ENCODE data around the gene EFCAB6.

Gene EFCAB6

GRCh38 chr22:43821606-43822425, 9.7 kb upstream of the EFCAB6 start:
- no peak for TF ChIP-seq CTCF (IDR thresholded peaks at IDR 0.05; ENCODE audit: unreplicated experiment in 3 of 3)
- no peak overlapping the region for H3K27ac Mint-ChIP-seq
- H3K4me3 Mint-ChIP-seq: no peak overlapping the region
- H3K36me3 Mint-ChIP-seq (ENCODE audit: low read depth): no peaks in the 10 kb centered on the region
- H3K27me3 Mint-ChIP-seq (ENCODE audit: low read depth): no peaks in the 10 kb centered on the region
- H3K4me1 Mint-ChIP-seq: peaks cover 44% of the 10 kb centered on the region
- no peaks in the 10 kb centered on the region for H3K9me3 Mint-ChIP-seq

DNA sequence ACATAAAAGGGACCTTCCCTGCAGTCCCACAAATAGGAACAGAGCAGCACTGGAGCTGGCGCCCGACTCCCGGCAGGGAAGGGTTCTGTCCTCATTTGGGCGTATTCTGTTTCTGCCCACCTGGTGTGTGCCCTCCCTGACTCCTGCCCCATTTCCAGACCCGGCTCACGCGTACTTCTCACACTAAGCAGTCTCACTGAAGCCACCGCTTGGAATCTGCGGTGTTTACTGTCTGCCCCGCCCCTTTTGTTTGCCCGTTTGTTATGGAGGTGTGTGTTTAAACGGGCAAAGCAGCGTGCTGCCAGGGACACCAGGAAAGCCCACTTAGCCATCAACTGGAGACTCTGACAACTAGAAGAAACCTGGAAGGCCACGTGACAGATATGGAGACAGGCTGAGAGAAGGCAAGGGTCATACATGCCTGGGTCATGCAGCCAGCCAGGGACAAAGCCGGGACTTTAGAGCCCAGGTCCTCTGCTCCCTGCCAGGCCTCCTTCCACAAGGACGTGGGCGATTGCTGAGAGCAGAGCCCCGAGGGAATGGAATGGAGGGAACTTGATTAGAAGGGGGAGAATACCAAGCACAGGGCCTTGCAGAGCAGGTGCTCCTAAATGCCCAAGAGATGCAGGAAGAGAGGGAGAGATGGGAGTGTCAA, 8.7 kb upstream of the EFCAB6 start:
- no peak for TF ChIP-seq CTCF (IDR thresholded peaks at IDR 0.05; ENCODE audit: unreplicated experiment in 3 of 3)
- H3K27me3 Mint-ChIP-seq (ENCODE audit: low read depth): no peaks in the 10 kb centered on the region
- peaks cover 33% of the 10 kb centered on the region for H3K4me1 Mint-ChIP-seq
- H3K4me3 Mint-ChIP-seq: no peak overlapping the region
- no peaks in the 10 kb centered on the region for H3K36me3 Mint-ChIP-seq (ENCODE audit: low read depth)
- H3K9me3 Mint-ChIP-seq: no peaks in the 10 kb centered on the region
- no peak overlapping the region for H3K27ac Mint-ChIP-seq

DNA sequence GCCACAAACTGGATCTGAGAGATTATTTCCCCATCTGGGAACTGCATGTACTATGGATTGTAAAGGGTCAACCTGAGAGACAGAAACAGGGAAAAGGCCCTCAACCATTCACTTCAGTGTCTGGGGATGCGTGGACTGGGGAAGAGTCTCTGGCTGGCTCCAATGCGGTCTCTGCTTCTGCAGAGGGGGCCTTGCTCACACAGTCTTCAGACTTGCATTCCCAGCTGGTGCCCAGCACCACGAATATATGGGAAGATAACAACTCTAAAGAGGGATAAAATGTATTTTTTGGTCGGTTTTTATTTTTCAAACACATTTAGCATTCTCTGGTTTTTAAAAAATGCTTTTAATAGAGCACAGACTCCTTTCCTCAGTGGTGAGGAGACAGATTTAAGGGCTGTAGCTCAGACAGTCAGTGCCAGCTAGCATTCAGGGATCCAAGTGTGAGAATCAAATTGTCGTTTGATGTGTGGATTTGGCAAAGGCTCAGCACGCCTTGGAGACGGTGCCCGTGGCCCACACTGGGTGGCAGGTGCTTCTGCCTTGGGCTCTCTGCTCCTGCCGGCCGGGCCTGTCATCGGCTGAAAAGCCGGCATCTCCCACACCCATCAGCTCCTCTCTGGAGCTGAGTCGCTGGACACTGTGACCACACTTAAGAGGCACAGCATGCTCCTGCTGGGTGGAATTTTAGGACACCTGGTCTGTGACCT, 8.0 kb upstream of the EFCAB6 start:
- no peak overlapping the region for H3K4me3 Mint-ChIP-seq
- no peaks in the 10 kb centered on the region for H3K9me3 Mint-ChIP-seq
- H3K27ac Mint-ChIP-seq: no peak overlapping the region
- H3K4me1 Mint-ChIP-seq: peaks cover 26% of the 10 kb centered on the region
- no peaks in the 10 kb centered on the region for H3K27me3 Mint-ChIP-seq (ENCODE audit: low read depth)
- no peak for TF ChIP-seq CTCF (IDR thresholded peaks at IDR 0.05; ENCODE audit: unreplicated experiment in 3 of 3)
- H3K36me3 Mint-ChIP-seq (ENCODE audit: low read depth): peaks cover 3% of the 10 kb centered on the region

- no peaks in the 10 kb centered on the region for H3K9me3 Mint-ChIP-seq
- no peak for TF ChIP-seq CTCF (IDR thresholded peaks at IDR 0.05; ENCODE audit: unreplicated experiment in 3 of 3)
- H3K36me3 Mint-ChIP-seq (ENCODE audit: low read depth): peaks cover 8% of the 10 kb centered on the region
- no peak overlapping the region for H3K27ac Mint-ChIP-seq
- no peak overlapping the region for H3K4me3 Mint-ChIP-seq
- H3K4me1 Mint-ChIP-seq: peaks cover 20% of the 10 kb centered on the region
- no peaks in the 10 kb centered on the region for H3K27me3 Mint-ChIP-seq (ENCODE audit: low read depth)
Observed at GRCh38 chr22:43819421-43819921, 7.4 kb upstream of the EFCAB6 start.

DNA sequence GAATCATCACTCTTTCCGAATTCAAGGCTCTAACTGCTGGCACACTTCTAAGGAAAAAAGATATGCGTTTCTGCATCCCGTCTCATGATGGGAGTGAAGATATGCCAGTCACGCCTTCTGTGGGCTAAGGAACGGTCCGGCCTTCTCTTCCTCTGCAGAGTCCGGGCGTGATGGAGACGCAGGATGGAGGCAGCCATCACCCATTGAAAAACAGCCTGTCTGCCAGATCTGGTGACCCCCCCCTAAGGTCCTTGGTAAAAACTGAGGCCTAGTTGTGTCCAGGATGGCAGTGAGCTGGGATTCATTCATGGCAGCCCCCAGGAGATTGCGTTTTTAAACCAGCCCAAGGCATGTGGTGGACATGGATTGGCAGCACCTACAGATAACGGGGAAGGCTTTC, 6.9 kb upstream of the EFCAB6 start:
- no peak overlapping the region for H3K27ac Mint-ChIP-seq
- no peak overlapping the region for H3K4me3 Mint-ChIP-seq
- H3K9me3 Mint-ChIP-seq: no peaks in the 10 kb centered on the region
- no peak for TF ChIP-seq CTCF (IDR thresholded peaks at IDR 0.05; ENCODE audit: unreplicated experiment in 3 of 3)
- no peaks in the 10 kb centered on the region for H3K27me3 Mint-ChIP-seq (ENCODE audit: low read depth)
- peaks cover 11% of the 10 kb centered on the region for H3K36me3 Mint-ChIP-seq (ENCODE audit: low read depth)
- H3K4me1 Mint-ChIP-seq: peaks cover 21% of the 10 kb centered on the region
